GM12878 (cell line): Measurements from ENCODE around the gene FBF1. TPM values are rescaled to one million over a fixed set of nuclear protein-coding genes. Genes with fewer than 3 reads are reported as not detected.

Source experiments
- ATAC-seq: fragments of 200-7000 bp; cut with Tn5 transposase; 3 replicates; pipeline ENCODE4 v1.9.1; 2020; ENCODE audit warnings: mild to moderate bottlenecking, moderate library complexity
- BruUV-seq: library from RNA; stranded (reverse); fragments of 400-500 nt; replicated peaks from 2 replicates; lab custom pipeline; 2021; lab: Mats Ljungman, UMichigan
- CTCF ChIA-PET: fragments of 300-600 bp; sonication (Branson Sonifier 250); formaldehyde crosslinking; extraction: SDS; loops from one replicate; lab custom pipeline; 2021; ENCODE audit warnings: inconsistent platforms; lab: Yijun Ruan, JAX
- POLR2A ChIA-PET: fragments of 350-600 bp; formaldehyde crosslinking; extraction: SDS; loops from one replicate; lab custom pipeline; 2021; ENCODE audit warnings: inconsistent platforms; lab: Charles Lee
- RAD21 ChIA-PET: fragments of 300-600 bp; sonication (Branson Sonifier 250); formaldehyde crosslinking; loops from one replicate; lab custom pipeline; 2023; ENCODE audit warnings: antibody characterized with exemption; ENCODE audit not compliant: unreplicated experiment; lab: Charles Lee
- SMC1A ChIA-PET: fragments of 300-600 bp; sonication (Branson Sonifier 250); formaldehyde crosslinking; loops from one replicate; lab custom pipeline; 2023; ENCODE audit not compliant: unreplicated experiment, uncharacterized antibody; lab: Charles Lee
- DNase-seq: peaks from one replicate; pipeline ENCODE4 v3.0.0-alpha.2; 2011; ENCODE audit warnings: low read depth, low spot score
- FAIRE-seq: peaks from 3 replicates; lab custom pipeline; 2011; peaks lifted over from hg19 to GRCh38; lab: Jason Lieb, UNC
- H2AFZ ChIP-seq: 2 replicates; pipeline ENCODE4 v1.6.0; 2011; ENCODE audit warnings: low read depth, low read length, control low read depth; ENCODE audit not compliant: control insufficient read depth
- H3K27ac ChIP-seq: 2 replicates; pipeline ENCODE4 v1.5.1; 2011; ENCODE audit warnings: control low read depth; ENCODE audit not compliant: control insufficient read depth, insufficient read depth
- H3K27me3 ChIP-seq, 2 experiments: replicated peaks in 1 of 2; 2 replicates each; pipeline versions ENCODE4 v1.6.0 to v1.6.1; 2011; ENCODE audit warnings: low read length in 1 of 2; ENCODE audit not compliant: control insufficient read depth in 2 of 2, insufficient read depth in 2 of 2
- H3K36me3 ChIP-seq, 2 experiments: 2 replicates each; pipeline ENCODE4 v1.5.1; 2011; ENCODE audit warnings: low read length in 1 of 2; ENCODE audit not compliant: control insufficient read depth in 2 of 2, insufficient read depth in 2 of 2
- H3K4me1 ChIP-seq: 2 replicates; pipeline ENCODE4 v1.6.1; 2011; ENCODE audit warnings: mild to moderate bottlenecking, low read length, moderate library complexity, mixed read lengths; ENCODE audit not compliant: control insufficient read depth, insufficient read depth
- H3K4me2 ChIP-seq: 2 replicates; pipeline ENCODE4 v1.6.0; 2011; ENCODE audit warnings: control low read depth; ENCODE audit not compliant: control insufficient read depth, insufficient read depth
- H3K4me3 ChIP-seq: fragments of 200-600 bp; sonication (generic); 2 replicates; pipeline ENCODE4 v1.5.1; 2016
- H3K79me2 ChIP-seq: 2 replicates; pipeline ENCODE4 v1.6.0; 2011; ENCODE audit warnings: low read length; ENCODE audit not compliant: control insufficient read depth, insufficient read depth
- H3K9ac ChIP-seq: 2 replicates; pipeline ENCODE4 v1.8.0; 2011; ENCODE audit warnings: low read length, control low read depth, mixed read lengths; ENCODE audit not compliant: control insufficient read depth, insufficient read depth
- H3K9me3 ChIP-seq: replicated peaks from 3 replicates; pipeline ENCODE4 v1.5.1; 2011; ENCODE audit warnings: mild to moderate bottlenecking, low read length; ENCODE audit not compliant: control insufficient read depth, insufficient read depth
- H4K20me1 ChIP-seq: 2 replicates; pipeline ENCODE4 v1.6.0; 2011; ENCODE audit not compliant: control insufficient read depth, insufficient read depth
- CREB1 ChIP-seq: IDR thresholded peaks from 2 replicates; pipeline ENCODE4 v1.6.1; 2012; ENCODE audit warnings: low read depth, mild to moderate bottlenecking, inconsistent platforms
- HCFC1 ChIP-seq: fragments of 150-350 bp; IDR thresholded peaks from 2 replicates; pipeline ENCODE4 v1.6.1; 2014; ENCODE audit warnings: low read length
- STAT3 ChIP-seq: IDR thresholded peaks from 2 replicates; pipeline ENCODE4 v1.6.1; 2011; ENCODE audit warnings: low read depth, low read length, improper control_type of control experiment
- WGBS: methylation state at CpG from one replicate; pipeline ENCODE4 v1.1.6; 2016; ENCODE audit warnings: low lambda C conversion rate; ENCODE audit not compliant: insufficient replicate concordance, insufficient coverage; ENCODE audit errors: missing lambda C conversion rate; 5-methylcytosine and 5-hydroxymethylcytosine counted together
- in situ Hi-C: fragments of 300-500 bp; cut with MboI; formaldehyde crosslinking; loops from 9 replicates; pipeline ENCODE4 v1.14.3; 2018; ENCODE audit warnings: mixed read lengths
- intact Hi-C: fragments of 100-400 bp; cut with micrococcal nuclease; formaldehyde crosslinking; loops from one replicate; pipeline ENCODE4 v1.14.2; 2022; ENCODE audit not compliant: unreplicated experiment
- polyA plus RNA-seq, 11 experiments: library from polyadenylated mRNA; depleted of rRNA in 4 of 11; unstranded in 6 of 11; stranded (reverse) in 5 of 11; fragments of >200 nt; fragmentation: Nextera tagmentation in 4 of 11; fragmentation: Illumina TruSeq in 1 of 11; extraction: Ambion mirVana in 4 of 11; extraction: Trizol in 1 of 11; gene quantifications; 1 replicate in 1 of 11; 2 replicates in 10 of 11; pipeline versions ENCODE4 v1.2.1 to v1.2.3, GENCODE V29; 2011 to 2016; ENCODE audit warnings: inconsistent platforms in 2 of 11, missing spikeins in 2 of 11, low read depth in 1 of 11
- total RNA-seq, 4 experiments: library from RNA; depleted of rRNA in 3 of 4; stranded (reverse); fragments of >200 nt in 3 of 4; fragmentation: Illumina TruSeq in 1 of 4; extraction: Trizol in 1 of 4; gene quantifications; 2 replicates each; pipeline versions ENCODE4 v1.2.1 to v1.2.3, GENCODE V29; 2013 to 2021
- TF ChIP-seq, protein P1 (sequence below): IDR thresholded peaks from 2 replicates; pipeline ENCODE4 v1.6.1; 2012; ENCODE audit warnings: low read depth, low read length, improper control_type of control experiment
- TF ChIP-seq, protein P2 (sequence below): fragments of 450-650 bp; IDR thresholded peaks from 2 replicates; pipeline ENCODE4 v1.6.1; 2014; ENCODE audit warnings: mild to moderate bottlenecking
- TF ChIP-seq, protein P3 (sequence below): fragments of 450-650 bp; IDR thresholded peaks from 2 replicates; pipeline ENCODE4 v1.6.1; 2018; ENCODE audit warnings: borderline replicate concordance, mild to moderate bottlenecking; ENCODE audit not compliant: partially characterized antibody
- TF ChIP-seq, protein P4 (sequence below): fragments of 450-650 bp; IDR thresholded peaks from 2 replicates; pipeline ENCODE4 v1.6.1; 2018; ENCODE audit warnings: mild to moderate bottlenecking, low read depth, moderate library complexity; ENCODE audit not compliant: partially characterized antibody

The FBF1 gene
- total and polyA plus RNA-seq, 10 of the 15 experiments (the other 5 are each of a cell fraction or from before 2014, with no cell fraction given), result 0.29 to 15.0 (median 7.0) TPM

DNA sequence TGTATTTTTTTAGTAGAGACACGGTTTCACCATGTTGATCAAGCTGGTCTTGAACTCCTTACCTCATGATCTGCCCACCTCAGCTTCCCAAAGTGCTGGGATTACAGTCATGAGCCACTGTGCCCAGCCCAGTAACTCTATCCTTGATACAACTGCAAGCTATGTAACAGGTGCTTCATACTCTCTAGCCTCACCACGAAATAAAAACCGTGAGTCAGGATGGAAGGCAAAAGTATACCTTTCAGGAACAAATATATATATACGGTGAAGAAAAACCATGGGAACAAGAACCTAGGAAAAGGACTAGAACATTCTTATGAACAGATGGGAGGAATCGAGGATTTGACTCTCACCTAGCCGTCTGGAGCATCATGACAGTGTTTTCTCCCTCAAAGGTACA lies 9.6 kb upstream of the FBF1 start:
- TF ChIP-seq, protein P1, sequence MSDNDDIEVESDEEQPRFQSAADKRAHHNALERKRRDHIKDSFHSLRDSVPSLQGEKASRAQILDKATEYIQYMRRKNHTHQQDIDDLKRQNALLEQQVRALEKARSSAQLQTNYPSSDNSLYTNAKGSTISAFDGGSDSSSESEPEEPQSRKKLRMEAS, result no peak
- TF ChIP-seq, protein P2, sequence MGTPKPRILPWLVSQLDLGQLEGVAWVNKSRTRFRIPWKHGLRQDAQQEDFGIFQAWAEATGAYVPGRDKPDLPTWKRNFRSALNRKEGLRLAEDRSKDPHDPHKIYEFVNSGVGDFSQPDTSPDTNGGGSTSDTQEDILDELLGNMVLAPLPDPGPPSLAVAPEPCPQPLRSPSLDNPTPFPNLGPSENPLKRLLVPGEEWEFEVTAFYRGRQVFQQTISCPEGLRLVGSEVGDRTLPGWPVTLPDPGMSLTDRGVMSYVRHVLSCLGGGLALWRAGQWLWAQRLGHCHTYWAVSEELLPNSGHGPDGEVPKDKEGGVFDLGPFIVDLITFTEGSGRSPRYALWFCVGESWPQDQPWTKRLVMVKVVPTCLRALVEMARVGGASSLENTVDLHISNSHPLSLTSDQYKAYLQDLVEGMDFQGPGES, result no peak
- TF ChIP-seq HCFC1 (no peak), STAT3 (no peak), CREB1 (no peak)
- TF ChIP-seq, protein P3, sequence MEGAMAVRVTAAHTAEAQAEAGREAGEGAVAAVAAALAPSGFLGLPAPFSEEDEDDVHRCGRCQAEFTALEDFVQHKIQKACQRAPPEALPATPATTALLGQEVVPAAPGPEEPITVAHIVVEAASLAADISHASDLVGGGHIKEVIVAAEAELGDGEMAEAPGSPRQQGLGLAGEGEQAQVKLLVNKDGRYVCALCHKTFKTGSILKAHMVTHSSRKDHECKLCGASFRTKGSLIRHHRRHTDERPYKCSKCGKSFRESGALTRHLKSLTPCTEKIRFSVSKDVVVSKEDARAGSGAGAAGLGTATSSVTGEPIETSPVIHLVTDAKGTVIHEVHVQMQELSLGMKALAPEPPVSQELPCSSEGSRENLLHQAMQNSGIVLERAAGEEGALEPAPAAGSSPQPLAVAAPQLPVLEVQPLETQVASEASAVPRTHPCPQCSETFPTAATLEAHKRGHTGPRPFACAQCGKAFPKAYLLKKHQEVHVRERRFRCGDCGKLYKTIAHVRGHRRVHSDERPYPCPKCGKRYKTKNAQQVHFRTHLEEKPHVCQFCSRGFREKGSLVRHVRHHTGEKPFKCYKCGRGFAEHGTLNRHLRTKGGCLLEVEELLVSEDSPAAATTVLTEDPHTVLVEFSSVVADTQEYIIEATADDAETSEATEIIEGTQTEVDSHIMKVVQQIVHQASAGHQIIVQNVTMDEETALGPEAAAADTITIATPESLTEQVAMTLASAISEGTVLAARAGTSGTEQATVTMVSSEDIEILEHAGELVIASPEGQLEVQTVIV, result no peak
- TF ChIP-seq, protein P4, sequence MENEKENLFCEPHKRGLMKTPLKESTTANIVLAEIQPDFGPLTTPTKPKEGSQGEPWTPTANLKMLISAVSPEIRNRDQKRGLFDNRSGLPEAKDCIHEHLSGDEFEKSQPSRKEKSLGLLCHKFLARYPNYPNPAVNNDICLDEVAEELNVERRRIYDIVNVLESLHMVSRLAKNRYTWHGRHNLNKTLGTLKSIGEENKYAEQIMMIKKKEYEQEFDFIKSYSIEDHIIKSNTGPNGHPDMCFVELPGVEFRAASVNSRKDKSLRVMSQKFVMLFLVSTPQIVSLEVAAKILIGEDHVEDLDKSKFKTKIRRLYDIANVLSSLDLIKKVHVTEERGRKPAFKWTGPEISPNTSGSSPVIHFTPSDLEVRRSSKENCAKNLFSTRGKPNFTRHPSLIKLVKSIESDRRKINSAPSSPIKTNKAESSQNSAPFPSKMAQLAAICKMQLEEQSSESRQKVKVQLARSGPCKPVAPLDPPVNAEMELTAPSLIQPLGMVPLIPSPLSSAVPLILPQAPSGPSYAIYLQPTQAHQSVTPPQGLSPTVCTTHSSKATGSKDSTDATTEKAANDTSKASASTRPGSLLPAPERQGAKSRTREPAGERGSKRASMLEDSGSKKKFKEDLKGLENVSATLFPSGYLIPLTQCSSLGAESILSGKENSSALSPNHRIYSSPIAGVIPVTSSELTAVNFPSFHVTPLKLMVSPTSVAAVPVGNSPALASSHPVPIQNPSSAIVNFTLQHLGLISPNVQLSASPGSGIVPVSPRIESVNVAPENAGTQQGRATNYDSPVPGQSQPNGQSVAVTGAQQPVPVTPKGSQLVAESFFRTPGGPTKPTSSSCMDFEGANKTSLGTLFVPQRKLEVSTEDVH, result no peak
- TF ChIP-seq, all 136 proteins: peak for 0
- SMC1A ChIA-PET, result interaction anchor here (0.6 kb wide), 1 partner anchor 204 kb away, joined by 3 read pairs; no protein-coding TSS in a partner anchor
- POLR2A ChIA-PET, result interaction anchor here (0.6 kb wide), 1 partner anchor 18 kb away, joined by 10 read pairs; no protein-coding TSS in a partner anchor
- Histone ChIP-seq H3K27me3 (no peaks in the 10 kb centered on the region), H3K4me1 (no peaks in the 10 kb centered on the region), H2AFZ (no peak overlapping the region), H3K36me3 (peaks cover 1 to 24% of the 10 kb centered on the region in 2 experiments), H3K27ac (no peak overlapping the region), H3K4me2 (no peak overlapping the region), H3K9me3 (no peaks in the 10 kb centered on the region), H3K9ac (no peak overlapping the region), H4K20me1 (no peaks in the 10 kb centered on the region), H3K4me3 (no peak overlapping the region), H3K79me2 (no peaks in the 10 kb centered on the region)
- intact Hi-C loops, result no loop called here
- no peak for FAIRE-seq
- ATAC-seq, result no peak
- no TSS peak for BruUV-seq
- RAD21 ChIA-PET, result no interaction called here
- no peak for DNase-seq
- WGBS, result 89% methylated on average over 6 of the region's 6 CpGs
- CTCF ChIA-PET, result interaction anchor here (1.1 kb wide), 1 partner anchor 53 kb away, joined by 3 read pairs; no protein-coding TSS in a partner anchor
- in situ Hi-C loops, result no loop called here
